GM21423 (cell line): ENCODE data around the gene TMEM39B.
"Not testable (repeated sequence)": the region's sequence is repeated elsewhere in the genome, so short reads cannot be mapped to it uniquely, and the experiment has no call there.

Experiments used
- ATAC-seq: cut with Tn5 transposase; IDR thresholded peaks from one replicate; pipeline ENCODE4 v1.9.1; 2021; ENCODE audit warnings: mild to moderate bottlenecking, moderate library complexity; ENCODE audit not compliant: unreplicated experiment

The TMEM39B gene

DNA sequence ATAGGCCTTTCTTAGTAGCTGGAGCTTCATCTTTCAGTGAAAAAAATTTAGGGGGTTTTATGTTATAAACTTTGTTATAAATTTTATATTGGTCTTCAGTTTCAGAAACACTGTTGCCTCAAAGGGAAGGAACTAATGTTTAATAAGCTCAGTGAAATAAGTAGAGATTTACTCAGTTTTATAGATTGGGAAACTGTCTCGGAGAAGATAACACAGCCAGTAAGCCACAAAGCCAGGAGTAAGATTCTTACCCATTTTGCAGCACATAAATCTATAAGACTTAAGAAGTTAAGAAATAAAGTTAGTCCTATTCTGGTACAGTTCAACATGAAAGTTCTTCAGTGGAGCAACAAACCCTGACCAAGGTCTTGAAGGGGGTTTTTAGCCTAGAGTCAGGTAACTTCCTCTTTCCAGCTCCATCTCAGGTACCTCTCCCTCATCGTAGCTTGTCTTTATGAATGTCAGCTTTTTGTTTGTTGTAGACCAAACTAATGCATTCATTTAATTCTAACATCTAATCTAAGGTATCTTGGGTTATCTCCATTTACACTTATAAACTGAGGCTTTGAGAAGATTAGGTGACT lies 38.4 kb downstream of the TMEM39B start:
- ATAC-seq = no peak

DNA sequence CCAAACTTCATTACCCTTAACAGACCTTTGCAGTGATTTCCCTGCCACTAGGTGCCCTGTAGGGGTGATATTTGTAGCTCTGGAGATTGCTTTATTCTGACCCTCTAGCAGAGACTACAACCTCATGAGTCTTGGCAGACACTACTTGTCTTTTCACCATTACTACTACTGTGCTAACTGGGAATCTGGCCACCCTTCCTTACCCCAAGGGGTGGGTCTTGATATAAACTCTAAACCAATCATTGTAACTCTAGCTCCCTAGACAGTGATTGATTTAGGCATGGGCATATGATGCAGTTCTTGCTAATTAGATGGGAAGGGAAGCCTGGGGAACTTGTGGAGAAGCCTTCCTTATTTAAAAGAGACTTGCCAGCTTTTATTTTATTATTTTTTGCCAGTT lies 39.0 kb downstream of the TMEM39B start:
- no peak for ATAC-seq

DNA sequence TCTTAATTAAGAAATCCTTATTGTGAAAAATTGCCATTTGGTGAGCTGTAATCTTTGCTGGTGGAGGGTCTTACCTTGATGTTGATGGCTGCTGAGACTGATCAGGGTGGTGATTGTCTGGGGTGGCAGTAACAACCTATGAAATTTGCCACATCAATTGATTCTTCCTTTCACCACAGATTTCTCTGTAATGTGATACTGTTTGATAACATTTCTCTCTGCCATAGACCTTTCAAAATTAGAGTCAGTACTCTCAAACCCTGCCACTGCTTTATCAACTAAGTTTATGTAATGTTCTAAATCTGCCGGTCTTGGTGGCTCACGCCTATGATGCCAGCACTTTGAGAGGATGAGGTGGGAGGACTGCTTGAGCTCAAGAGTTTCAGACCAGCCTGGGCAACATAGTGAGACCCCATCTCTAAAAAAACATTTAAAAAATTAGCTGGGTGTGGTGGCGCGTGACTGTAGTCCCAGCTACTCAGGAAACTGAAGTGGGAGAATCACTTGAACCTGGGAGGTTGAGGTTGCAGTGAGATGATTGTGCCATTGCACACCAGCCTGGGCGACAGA lies 40.2 kb downstream of the TMEM39B start:
- ATAC-seq = no peak

DNA sequence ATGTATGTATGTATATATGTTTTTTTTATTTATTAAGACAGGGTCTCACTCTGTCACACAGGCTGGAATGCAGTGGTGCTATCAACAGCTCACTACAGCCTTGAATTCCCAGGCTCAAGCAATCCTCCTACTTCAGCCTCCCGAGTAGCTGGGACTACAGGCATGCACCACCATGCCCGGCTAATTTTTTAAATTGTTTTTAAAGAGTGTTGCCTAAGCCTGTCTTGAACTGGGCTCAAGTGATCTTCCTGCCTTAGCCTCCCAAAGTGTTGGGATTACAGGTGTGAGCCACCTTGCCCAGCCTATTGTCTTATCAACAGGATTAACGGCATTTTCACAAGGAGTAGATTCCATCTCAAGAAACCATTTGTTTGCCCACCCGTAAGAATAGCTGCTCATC lies 40.7 kb downstream of the TMEM39B start:
- ATAC-seq = not testable (repeated sequence)

DNA sequence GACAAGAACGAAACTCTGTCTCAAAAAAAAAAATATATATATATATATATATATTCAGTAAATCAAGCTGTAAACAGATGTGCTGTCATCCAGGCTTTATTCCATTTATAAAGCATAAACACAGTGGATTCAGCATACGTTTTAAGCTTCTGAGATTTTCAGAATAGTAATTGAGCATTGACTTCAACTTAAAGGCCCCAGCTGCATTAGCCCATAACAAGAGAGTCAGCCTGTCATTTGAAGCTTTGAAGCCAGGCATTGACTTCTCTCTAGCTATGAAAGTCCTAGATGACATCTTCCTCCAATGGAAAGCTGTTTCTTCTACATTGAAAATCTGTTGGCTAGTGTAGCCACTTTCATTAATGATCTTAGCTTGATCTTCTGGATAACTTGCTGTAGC lies 41.7 kb downstream of the TMEM39B start:
- ATAC-seq = no peak

DNA sequence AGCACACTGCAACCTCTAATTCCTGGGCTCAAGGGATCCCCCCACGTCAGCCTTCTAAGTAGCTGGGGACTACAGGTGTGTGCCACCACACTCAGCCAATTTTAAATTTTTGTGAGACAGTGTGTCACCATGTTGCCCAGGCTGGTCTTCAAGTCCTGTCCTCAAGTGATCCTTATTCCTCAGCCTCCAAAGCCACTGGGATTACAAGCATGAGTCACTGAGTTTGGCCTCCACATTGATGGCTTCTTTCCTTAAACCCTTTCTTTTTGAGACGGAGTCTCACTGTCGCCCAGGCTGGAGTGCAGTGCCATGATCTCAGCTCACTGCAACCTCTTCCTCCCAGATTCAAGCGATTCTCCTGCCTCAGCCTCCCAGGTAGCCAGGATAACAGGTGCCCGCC lies 42.8 kb downstream of the TMEM39B start:
- ATAC-seq = no peak

DNA sequence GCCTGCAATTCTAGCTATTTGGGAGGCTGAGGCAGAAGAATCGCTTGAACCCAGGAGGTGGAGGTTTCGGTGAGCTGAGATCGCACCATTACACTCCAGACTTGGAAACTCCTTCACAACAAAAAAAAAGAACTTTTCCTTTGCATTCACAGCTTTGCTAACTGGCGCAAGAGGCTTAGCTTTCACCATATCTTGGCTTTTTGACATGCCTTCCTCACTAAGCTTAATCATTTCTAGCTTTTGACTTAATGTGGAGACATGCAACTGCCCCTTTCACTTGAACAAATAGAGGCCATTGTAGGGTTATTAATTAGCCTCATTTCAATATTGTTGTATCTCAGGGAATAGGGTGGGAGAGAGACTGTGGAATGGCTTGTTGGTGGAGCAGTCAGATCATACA lies 43.8 kb downstream of the TMEM39B start:
- no peak for ATAC-seq

DNA sequence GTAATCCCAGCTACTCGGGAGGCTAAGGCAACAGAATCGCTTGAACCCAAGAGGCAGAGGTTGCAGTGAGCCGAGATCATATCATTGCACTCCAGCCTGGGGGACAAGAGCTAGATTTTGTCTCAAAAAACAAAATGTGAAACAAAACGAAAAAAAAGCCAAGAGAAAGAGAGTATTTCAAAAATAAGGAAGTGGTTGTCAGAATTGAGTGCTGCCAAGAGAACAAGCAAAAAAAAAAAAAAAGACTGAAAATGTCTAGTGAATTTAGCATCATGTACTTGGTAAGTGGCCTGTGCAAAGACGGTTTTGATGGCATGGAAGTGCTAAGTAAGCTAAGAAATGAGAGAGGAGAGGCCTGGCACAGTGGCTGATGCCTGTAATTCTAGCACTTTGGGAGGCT lies 49.4 kb downstream of the TMEM39B start:
- no peak for ATAC-seq

DNA sequence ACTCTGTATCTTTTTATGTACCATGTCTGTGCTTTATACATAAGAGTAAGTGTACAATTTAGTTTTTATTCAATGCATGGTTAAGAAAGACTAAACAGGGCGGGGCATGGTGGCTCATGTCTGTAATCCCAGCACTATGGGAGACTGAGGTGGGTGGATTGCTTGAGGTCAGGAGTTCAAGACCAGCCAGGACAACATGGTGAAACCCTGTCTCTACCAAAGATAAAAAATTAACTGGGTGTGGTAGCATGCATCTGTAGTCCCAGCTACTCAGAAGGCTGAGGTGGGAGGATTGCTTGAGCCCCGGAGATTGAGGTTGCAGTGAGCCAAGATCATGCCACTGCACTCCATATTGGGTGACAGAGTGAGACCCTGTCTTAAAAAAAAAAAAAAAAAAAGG lies 50.6 kb downstream of the TMEM39B start:
- not testable (repeated sequence) for ATAC-seq

DNA sequence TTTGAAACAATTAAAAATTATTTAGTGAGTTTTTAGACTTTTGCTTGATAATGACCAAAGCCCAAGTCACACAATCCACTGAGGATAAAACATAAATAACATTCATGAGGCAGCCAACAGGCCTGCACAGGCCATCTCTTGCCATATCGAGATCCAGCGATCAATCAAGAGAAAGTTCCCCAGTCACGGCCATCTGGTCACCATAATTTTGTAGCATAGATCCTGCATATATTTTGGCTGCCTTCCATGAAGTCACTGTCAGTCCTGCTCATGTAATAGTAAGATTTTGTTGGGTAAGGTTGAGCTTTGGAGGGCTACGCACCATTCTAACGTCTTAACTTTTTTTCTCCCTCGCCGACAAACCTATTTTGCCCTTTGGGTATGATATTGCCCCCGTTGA lies 52.6 kb downstream of the TMEM39B start:
- ATAC-seq = no peak

DNA sequence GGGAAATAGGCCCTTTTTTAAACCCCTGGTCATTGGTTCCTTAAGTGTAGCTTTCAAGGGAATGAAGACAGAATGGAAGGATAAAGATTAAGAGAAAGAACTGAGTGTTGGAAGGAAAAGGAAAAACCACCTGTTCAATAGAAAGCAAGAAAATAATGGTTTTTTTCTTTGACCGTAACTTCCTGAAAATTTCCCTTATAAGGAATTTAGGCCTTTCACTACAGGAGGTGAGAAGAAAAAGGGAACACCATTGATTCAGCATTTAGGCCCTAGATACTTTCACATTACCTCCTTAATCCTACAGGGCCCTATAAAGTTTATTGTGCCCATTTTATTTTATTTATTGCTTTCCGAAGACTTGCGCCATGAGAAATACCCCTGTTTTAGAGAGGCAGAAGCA lies 54.0 kb downstream of the TMEM39B start:
- no peak for ATAC-seq

DNA sequence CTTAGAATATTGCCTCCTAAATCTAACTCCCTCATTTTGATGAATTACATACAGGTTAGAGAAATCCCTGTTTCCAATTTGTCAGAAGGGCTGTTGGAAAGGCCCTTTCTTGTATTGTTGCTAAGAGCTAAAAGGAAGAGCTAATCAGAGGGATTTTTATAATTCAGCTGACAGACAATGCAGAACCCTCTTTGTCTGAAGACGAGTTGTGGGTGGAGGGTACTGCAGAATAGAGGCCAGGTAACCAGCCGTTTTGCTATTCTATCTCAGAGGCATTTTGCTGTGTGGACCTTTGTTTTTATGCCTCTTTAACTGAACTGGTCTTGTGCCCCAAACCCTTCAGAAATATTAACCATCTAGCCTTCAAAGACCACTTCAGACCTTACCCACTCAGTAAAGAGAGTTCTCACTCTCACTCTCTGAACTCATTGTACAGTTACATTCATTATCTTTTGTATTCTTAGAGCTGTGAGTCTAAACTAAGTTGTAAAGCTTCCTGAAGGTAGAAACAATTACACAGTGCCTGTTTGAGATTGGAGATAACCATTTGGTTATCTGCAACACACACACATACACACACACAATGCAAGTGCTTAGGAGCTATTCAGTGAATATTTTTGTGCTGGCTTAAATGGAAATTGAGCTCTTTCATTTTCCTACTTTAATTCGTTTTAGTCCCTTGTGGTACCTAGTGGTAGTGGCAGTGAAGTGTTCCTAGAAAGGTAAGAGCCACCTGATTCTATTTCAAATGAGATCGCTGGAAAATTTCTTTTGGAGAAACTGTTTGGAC lies 54.9 kb downstream of the TMEM39B start:
- no peak for ATAC-seq

DNA sequence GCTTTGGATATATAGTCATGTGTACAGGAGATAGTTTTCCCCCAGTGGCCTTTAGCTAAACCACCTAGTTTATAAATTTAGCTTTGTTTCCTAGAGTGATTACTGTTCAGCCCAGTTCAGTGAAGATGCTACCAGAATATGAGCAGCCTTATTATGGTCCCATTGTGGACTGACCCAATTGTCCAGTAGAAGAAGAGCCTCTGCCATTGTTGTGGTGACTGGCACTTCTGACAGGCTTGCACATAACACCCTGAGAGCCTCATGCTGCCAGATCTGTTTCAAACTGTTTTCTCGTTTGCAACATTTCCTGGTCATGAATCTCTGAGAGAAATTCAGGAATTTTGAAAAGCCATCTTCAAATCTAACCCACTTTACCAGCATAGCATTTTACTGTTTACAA lies 55.7 kb downstream of the TMEM39B start:
- ATAC-seq = no peak

DNA sequence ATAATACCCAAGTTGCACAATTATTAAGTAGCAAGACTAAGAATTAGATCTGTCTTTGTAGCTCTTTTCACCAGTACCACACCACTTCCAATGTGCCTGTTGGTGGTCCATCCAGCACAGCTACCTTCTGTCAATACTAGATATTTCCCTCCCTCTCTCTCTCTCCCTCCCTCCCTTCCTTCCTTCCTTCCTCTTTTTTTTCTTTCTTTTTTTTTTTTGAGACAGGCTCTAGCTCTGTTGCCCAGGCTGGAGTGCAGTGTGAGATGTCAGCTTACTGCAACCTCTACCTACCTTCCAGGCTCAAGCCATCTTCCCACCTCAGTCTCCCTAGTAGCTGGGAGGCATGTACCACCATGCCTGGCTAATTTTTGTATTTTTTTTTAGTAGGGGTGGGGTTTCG lies 56.2 kb downstream of the TMEM39B start:
- no peak for ATAC-seq

DNA sequence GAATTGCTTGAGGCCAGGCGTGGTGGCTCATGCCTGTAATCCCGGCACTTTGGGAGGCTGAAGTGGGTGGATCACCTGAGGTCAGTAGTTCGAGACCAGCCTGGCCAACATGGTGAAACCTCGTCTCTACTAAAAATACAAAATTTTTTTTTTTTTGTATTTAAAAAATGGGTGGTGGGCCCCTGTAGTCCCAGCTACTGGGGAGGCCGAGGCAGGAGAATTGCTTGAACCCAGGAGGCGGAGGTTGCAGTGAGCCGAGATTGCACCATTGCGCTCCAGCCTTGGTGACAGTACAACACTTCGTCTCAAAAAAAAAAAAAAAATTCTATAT lies 61.2 kb downstream of the TMEM39B start:
- ATAC-seq = not testable (repeated sequence)

DNA sequence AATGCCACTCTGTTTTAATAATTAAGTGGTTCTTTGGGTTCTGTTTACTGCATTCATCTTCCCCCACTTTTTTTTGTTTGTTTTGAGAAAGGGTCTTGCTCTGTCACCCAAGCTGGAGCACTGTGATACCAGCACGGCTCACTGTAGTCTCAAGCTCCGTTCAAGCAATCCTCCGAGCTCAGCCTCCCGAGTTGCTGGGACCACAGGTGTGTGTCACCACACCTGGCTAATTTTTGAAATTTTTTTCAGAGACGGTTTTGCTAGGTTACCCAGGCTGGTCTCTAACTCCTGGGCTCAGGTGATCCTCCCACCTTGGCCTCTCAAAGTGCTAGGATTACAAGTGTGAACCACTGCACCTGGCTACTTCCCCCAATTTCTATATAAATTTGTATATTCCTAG lies 64.4 kb downstream of the TMEM39B start:
- no peak for ATAC-seq

DNA sequence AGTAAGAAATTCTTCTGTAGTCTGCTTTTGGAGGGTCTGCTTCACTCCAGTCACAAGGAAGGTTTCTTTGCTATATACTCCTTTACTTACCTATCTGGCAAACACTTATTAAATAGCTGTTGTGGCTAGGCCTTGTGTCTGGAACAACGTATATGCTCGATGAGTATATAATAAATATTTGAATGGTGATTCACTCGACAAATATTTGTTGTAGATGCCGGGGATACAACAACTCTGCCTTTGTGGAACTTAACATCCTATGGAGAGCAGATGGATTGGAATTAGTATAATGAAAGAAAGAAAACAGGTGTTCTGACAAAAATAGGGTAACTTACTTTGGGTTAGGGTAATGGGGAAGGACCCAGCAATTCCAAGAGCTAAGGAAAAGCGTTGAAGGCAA lies 66.2 kb downstream of the TMEM39B start:
- no peak for ATAC-seq

DNA sequence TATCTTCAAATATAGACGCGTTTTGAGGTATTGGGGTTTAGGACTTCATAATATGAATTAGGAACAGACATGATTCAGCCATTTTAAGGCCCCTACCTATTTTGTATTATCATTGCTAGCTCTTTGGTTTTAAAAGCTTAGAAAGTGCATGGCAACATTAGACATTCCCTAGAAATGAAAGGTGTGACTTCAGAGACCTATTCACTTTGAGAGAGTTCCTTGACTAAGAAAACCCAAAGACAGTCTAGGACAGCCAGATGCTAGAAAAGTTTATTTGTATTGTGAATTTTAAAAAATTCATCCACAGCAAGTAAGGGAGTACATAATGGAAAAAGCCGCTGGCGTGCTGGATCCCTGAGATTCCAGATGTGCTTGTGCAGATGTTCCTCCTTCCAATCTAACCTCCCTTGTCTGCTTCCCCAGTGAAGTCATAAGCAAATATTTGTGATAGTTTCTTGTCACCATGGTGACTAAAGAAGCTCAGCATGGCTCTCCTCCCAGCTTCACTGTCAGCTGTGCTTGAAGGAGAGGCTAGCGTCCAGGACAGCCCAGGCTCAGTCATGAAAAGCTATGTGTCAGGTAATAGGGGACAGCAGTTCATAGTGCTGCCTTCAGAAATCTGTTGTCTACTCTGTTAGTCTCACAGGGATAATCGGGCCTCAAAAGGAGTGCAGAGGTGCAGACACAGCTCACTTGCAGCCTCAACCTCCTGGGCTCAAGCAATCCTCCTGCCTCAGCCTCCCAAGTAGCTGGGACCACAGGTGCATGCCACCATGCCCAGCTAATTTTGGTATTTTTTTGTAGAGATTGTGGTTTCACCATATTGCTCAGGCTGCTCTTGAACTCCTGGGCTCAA lies 69.9 kb downstream of the TMEM39B start:
- no peak for ATAC-seq

DNA sequence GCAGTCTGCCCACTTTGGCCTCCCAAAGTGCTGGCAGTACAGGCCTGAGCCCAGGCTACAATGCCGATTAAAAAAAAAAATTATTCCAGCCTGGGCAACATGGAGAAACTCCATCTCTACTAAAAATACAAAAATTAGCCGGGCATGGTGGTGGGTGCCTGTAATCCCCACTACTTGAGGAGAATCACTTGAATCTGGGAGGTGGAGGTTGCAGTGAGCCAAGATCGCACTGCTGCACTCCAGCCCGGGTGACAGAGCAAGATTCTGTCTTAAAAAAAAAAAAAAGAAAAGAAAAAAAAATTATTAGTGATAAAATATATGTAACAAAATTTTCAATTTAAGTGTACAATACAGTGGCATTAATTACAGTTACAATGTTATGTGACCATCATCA lies 70.6 kb downstream of the TMEM39B start:
- ATAC-seq = not testable (repeated sequence)

DNA sequence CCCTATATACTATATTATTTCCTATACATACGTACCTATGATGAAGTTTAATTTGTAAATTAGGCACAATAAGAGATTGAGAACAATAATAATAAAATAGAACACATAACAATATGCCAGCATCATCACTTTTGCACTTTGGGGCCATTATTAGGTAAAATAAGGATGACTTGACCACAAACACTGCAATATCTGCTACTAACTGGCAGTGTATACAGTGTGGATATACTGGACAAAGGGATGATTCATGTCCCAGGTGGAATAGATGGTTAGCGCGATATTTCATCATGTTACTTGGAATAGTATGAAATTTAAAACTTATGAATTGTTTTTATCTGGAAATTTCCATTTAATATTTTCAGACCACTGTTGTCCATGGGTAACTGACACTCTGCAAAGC lies 71.3 kb downstream of the TMEM39B start:
- no peak for ATAC-seq

DNA sequence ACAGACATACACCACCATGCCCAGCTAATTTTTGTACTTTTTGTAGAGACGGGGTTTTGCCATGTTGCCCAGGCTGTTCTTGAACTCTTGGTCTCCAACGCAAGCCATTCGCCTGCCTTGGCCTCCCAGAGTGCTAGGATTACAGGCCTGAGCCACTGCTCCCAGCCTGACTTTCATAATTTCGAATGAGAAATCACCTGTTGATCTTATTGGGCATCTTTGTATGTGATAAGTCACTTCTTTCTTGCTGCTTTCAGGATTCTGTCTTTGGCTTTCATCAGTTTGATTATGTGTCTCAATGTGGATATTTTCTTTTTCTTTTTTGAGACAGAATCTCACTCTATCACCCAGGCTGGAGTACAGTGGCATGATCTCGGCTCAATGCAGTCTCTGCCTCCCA lies 75.1 kb downstream of the TMEM39B start:
- not testable (repeated sequence) for ATAC-seq

DNA sequence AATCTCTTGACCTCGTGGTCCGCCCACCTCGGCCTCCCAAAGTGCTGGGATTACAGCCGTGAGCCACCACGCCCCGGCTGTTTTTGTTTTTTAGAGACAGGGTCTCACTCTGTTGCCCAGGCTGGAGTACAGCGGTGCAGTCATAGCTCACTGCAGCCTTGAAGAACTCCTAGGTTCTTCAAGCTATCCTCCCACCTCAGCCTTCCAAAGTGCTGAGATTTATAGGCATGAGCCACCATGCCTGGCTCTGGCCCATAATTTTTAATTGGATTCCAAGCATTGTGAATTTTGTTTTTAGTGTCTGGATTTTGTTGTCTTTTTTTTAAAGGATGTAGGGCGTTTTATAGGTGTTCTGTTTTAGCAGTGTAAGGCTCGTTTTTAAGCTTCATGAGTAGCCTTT lies 78.1 kb downstream of the TMEM39B start:
- ATAC-seq = no peak
